K562 (cell line): Measurements from ENCODE around the gene GHITM. TPM values are rescaled to one million over a fixed set of nuclear protein-coding genes. Genes with fewer than 3 reads are reported as not detected.

Experiments used
- ASH1L ChIP-seq: fragments of 450-650 bp; IDR thresholded peaks from 2 replicates; pipeline ENCODE4 v1.6.1; 2018; ENCODE audit warnings: borderline replicate concordance, mild to moderate bottlenecking, low read depth; ENCODE audit not compliant: partially characterized antibody
- CEBPZ ChIP-seq: fragments of 150-350 bp; IDR thresholded peaks from 2 replicates; pipeline ENCODE4 v1.6.1; 2014; ENCODE audit warnings: low read depth, mild to moderate bottlenecking, low read length, borderline replicate concordance
- DPF2 ChIP-seq: fragments of 450-650 bp; IDR thresholded peaks from 2 replicates; pipeline ENCODE4 v1.6.1; 2016
- KLF13 ChIP-seq: fragments of 450-650 bp; IDR thresholded peaks from 2 replicates; pipeline ENCODE4 v1.6.1; 2016; ENCODE audit warnings: missing genetic modification characterization, low read depth, mild to moderate bottlenecking, missing compliant biosample characterization, moderate library complexity, borderline replicate concordance
- NONO ChIP-seq, 2 experiments: fragments of 200-400 bp in 1 of 2; fragments of 450-650 bp in 1 of 2; formaldehyde crosslinking in 1 of 2; IDR thresholded peaks; 2 replicates each; pipeline ENCODE4 v1.6.1; 2017; ENCODE audit warnings: low read depth in 2 of 2, mild to moderate bottlenecking in 2 of 2, moderate library complexity in 2 of 2, low read length in 1 of 2
- NR4A1 ChIP-seq, 2 experiments: fragments of 250-450 bp in 1 of 2; fragments of 450-650 bp in 1 of 2; sonication (Bioruptor Pico) in 1 of 2; IDR thresholded peaks; 2 replicates each; pipeline versions ENCODE4 v1.4.0 to v1.6.1; 2016 to 2020; ENCODE audit warnings: mild to moderate bottlenecking in 2 of 2, missing compliant biosample characterization in 1 of 2, missing genetic modification characterization in 1 of 2, moderate library complexity in 1 of 2
- NRF1 ChIP-seq, 2 experiments: fragments of 450-650 bp; IDR thresholded peaks in 1 of 2; conservative IDR thresholded peaks in 1 of 2; 2 replicates each; pipeline ENCODE4 v1.6.1; 2014; ENCODE audit warnings: mild to moderate bottlenecking in 2 of 2
- SRSF3 ChIP-seq: fragments of 200-400 bp; formaldehyde crosslinking; IDR thresholded peaks from 2 replicates; pipeline ENCODE4 v1.6.1; 2016; ENCODE audit warnings: mild to moderate bottlenecking, low read length, moderate library complexity; ENCODE audit not compliant: insufficient read depth
- THRAP3 ChIP-seq: fragments of 450-650 bp; IDR thresholded peaks from 2 replicates; pipeline ENCODE4 v1.6.1; 2016; ENCODE audit warnings: mild to moderate bottlenecking, inconsistent platforms, borderline replicate concordance
- THRB ChIP-seq: fragments of 450-650 bp; formaldehyde crosslinking; conservative IDR thresholded peaks from 2 replicates; pipeline ENCODE4 v1.4.0; 2022; ENCODE audit warnings: mild to moderate bottlenecking, missing genetic modification characterization
- ZNF175 ChIP-seq: fragments of 200-800 bp; sonication (Bioruptor generic); IDR thresholded peaks from 2 replicates; pipeline ENCODE4 v1.6.1; 2016; ENCODE audit warnings: low read depth, mild to moderate bottlenecking, missing genetic modification characterization, missing compliant biosample characterization
- ZNF41 ChIP-seq: fragments of 250-450 bp; sonication (Bioruptor Pico); conservative IDR thresholded peaks from 2 replicates; pipeline ENCODE4 v1.4.0; 2020; ENCODE audit warnings: mild to moderate bottlenecking
- ZNF511 ChIP-seq: sonication (generic); formaldehyde crosslinking; IDR thresholded peaks from 2 replicates; pipeline ENCODE4 v1.8.0; 2022; ENCODE audit warnings: mild to moderate bottlenecking, missing genetic modification reagents
- ZNF583 ChIP-seq: fragments of 250-450 bp; sonication (Bioruptor Pico); IDR thresholded peaks from 2 replicates; pipeline ENCODE4 v1.4.0; 2020
- ZNF592 ChIP-seq: fragments of 450-650 bp; IDR thresholded peaks from 2 replicates; pipeline ENCODE4 v1.6.1; 2017; ENCODE audit warnings: antibody characterized with exemption, mild to moderate bottlenecking
- polyA plus RNA-seq, 8 experiments: library from polyadenylated mRNA; depleted of rRNA in 4 of 8; stranded (reverse) in 5 of 8; unstranded in 3 of 8; fragments of >200 nt; fragmentation: Nextera tagmentation in 2 of 8; fragmentation: Illumina TruSeq in 1 of 8; extraction: Ambion mirVana in 2 of 8; extraction: Trizol in 1 of 8; gene quantifications; 2 replicates each; pipeline versions ENCODE4 v1.2.1 to v1.2.3, GENCODE V29; 2011 to 2014; ENCODE audit warnings: inconsistent platforms in 1 of 8, missing spikeins in 1 of 8
- total RNA-seq, 7 experiments: library from RNA; depleted of rRNA in 6 of 7; stranded (reverse); fragments of >200 nt in 6 of 7; fragmentation: Illumina TruSeq in 2 of 7; extraction: Trizol in 2 of 7; gene quantifications; 2 replicates each; pipeline versions ENCODE4 v1.2.1 to v1.2.3, GENCODE V29; 2011 to 2021; ENCODE audit warnings: low replicate concordance in 1 of 7

GHITM gene
- total and polyA plus RNA-seq, 9 of the 15 experiments (the other 6 are each of a cell fraction or from before 2014, with no cell fraction given): 322 to 1,258 (median 386) TPM

- TF ChIP-seq CEBPZ: no peak
- TF ChIP-seq KLF13 (tag): no peak; the same call in 1 of the 2 replicates
- TF ChIP-seq ZNF583 (CRISPR knock-in tag): no peak
- peak; percentile 81 for TF ChIP-seq ZNF511
- no peak for TF ChIP-seq ZNF41 (CRISPR knock-in tag)
- TF ChIP-seq ASH1L: no peak
- no peak for TF ChIP-seq ZNF592
- TF ChIP-seq NONO (IDR thresholded peaks at IDR 0.05; ENCODE audit: low read depth in 2 of 2, low read length in 1 of 2): peak; percentile 67 to 83; a peak in 3 of 4 replicates
- TF ChIP-seq SRSF3: peak; percentile 86
- peak; percentile 78 to 82 for TF ChIP-seq NRF1 (conservative IDR thresholded peaks at IDR 0.05 in 1 of 2, IDR thresholded peaks at IDR 0.05 in 1 of 2)
- peak; percentile 67; the same call in 1 of the 2 replicates for TF ChIP-seq NR4A1 (CRISPR knock-in tag; IDR thresholded peaks at IDR 0.05)
- TF ChIP-seq NR4A1 (tag; IDR thresholded peaks at IDR 0.05): no peak
- TF ChIP-seq THRAP3: no peak
- TF ChIP-seq THRB: no peak
- no peak; the same call in none of the 2 replicates for TF ChIP-seq DPF2
- TF ChIP-seq ZNF175 (CRISPR knock-in tag): peak; percentile 70
Measured at GRCh38 chr10:84139126-84140035, at the start of gene GHITM (continued).
